HepG2 (cell line): ENCODE data around the gene GRK5. TPM values are rescaled to one million over a fixed set of nuclear protein-coding genes. Genes with fewer than 3 reads are reported as not detected.

Experiments
- DR1 ChIP-seq: sonication (generic); formaldehyde crosslinking; IDR thresholded peaks from 2 replicates; pipeline ENCODE4 v1.8.0; 2021; ENCODE audit warnings: mild to moderate bottlenecking, missing genetic modification reagents, inconsistent platforms
- ELF1 ChIP-seq: sonication (generic); formaldehyde crosslinking; IDR thresholded peaks from 2 replicates; pipeline ENCODE4 v1.4.0; 2020; ENCODE audit warnings: missing genetic modification reagents
- FOXA1 ChIP-seq, 2 experiments: fragments of 450-650 bp in 1 of 2; sonication (generic) in 1 of 2; formaldehyde crosslinking in 1 of 2; IDR thresholded peaks; 2 replicates each; pipeline versions ENCODE4 v1.4.0 to v1.6.1; 2016 to 2020; ENCODE audit warnings: missing genetic modification reagents in 1 of 2
- FOXM1 ChIP-seq: sonication (generic); formaldehyde crosslinking; IDR thresholded peaks from 2 replicates; pipeline ENCODE4 v1.5.0; 2020; ENCODE audit warnings: missing genetic modification reagents
- GATA4 ChIP-seq: sonication (generic); IDR thresholded peaks from 2 replicates; pipeline ENCODE4 v1.6.1; 2016; ENCODE audit warnings: antibody characterized with exemption, low read depth, borderline replicate concordance
- HMGA1 ChIP-seq: sonication (generic); formaldehyde crosslinking; conservative IDR thresholded peaks from 2 replicates; pipeline ENCODE4 v1.4.0; 2020; ENCODE audit warnings: missing genetic modification reagents
- RAD21 ChIP-seq: fragments of 450-650 bp; formaldehyde crosslinking; IDR thresholded peaks from 2 replicates; pipeline ENCODE4 v1.5.0; 2020; ENCODE audit warnings: mild to moderate bottlenecking
- SMAD9 ChIP-seq: sonication (generic); formaldehyde crosslinking; IDR thresholded peaks from 2 replicates; pipeline ENCODE4 v1.5.1; 2020; ENCODE audit warnings: mild to moderate bottlenecking, missing genetic modification reagents
- ZNF17 ChIP-seq: sonication (generic); formaldehyde crosslinking; IDR thresholded peaks from 2 replicates; pipeline ENCODE4 v1.5.0; 2020; ENCODE audit warnings: mild to moderate bottlenecking, missing genetic modification reagents
- ZNF20 ChIP-seq: sonication (generic); formaldehyde crosslinking; IDR thresholded peaks from 2 replicates; pipeline ENCODE4 v1.4.0; 2020; ENCODE audit warnings: mild to moderate bottlenecking, moderate library complexity, missing genetic modification reagents
- ZNF570 ChIP-seq: sonication (generic); formaldehyde crosslinking; IDR thresholded peaks from 2 replicates; pipeline ENCODE4 v1.4.0; 2020; ENCODE audit warnings: mild to moderate bottlenecking, missing genetic modification reagents, borderline replicate concordance
- polyA plus RNA-seq, 8 experiments: library from polyadenylated mRNA; depleted of rRNA in 3 of 8; stranded (reverse) in 7 of 8; unstranded in 1 of 8; fragments of >200 nt; fragmentation: Illumina TruSeq in 4 of 8; extraction: Trizol in 4 of 8; gene quantifications; 2 replicates each; pipeline versions ENCODE4 v1.2.1 to v1.2.3, GENCODE V29; 2011 to 2016; ENCODE audit warnings: low read depth in 4 of 8, missing spikeins in 1 of 8, mixed read lengths in 1 of 8; ENCODE audit not compliant: insufficient read depth in 1 of 8
- total RNA-seq, 5 experiments: library from RNA; depleted of rRNA; stranded (reverse); fragments of >200 nt; fragmentation: Illumina TruSeq; extraction: Trizol; gene quantifications; 2 replicates each; pipeline ENCODE4 v1.2.3, GENCODE V29; 2016; ENCODE audit warnings: low read depth in 1 of 5
- TF ChIP-seq, protein P1 (sequence below): sonication (generic); formaldehyde crosslinking; conservative IDR thresholded peaks from 2 replicates; pipeline ENCODE4 v1.4.0; 2020; ENCODE audit warnings: missing genetic modification reagents
- TF ChIP-seq, protein P2 (sequence below): sonication (generic); formaldehyde crosslinking; conservative IDR thresholded peaks from 2 replicates; pipeline ENCODE4 v1.8.0; 2022; ENCODE audit warnings: low read depth, missing genetic modification reagents
- TF ChIP-seq, protein P3 (sequence below): sonication (generic); formaldehyde crosslinking; IDR thresholded peaks from 2 replicates; pipeline ENCODE4 v1.5.1; 2020; ENCODE audit warnings: missing genetic modification reagents, mild to moderate bottlenecking, borderline replicate concordance
- TF ChIP-seq, protein P4 (sequence below): sonication (generic); formaldehyde crosslinking; IDR thresholded peaks from 2 replicates; pipeline ENCODE4 v1.4.0; 2020; ENCODE audit warnings: mild to moderate bottlenecking, missing genetic modification reagents
- TF ChIP-seq, protein P5 (sequence below): sonication (generic); formaldehyde crosslinking; IDR thresholded peaks from 2 replicates; pipeline ENCODE4 v1.4.0; 2020; ENCODE audit warnings: mild to moderate bottlenecking, low read depth, missing genetic modification reagents
- TF ChIP-seq, protein P6 (sequence below): conservative IDR thresholded peaks from 2 replicates; pipeline ENCODE4 v1.6.1; 2018; ENCODE audit warnings: missing genetic modification reagents

Gene GRK5
- total and polyA plus RNA-seq, 2 of the 13 experiments (the other 11 are each of a cell fraction or from before 2014, with no cell fraction given) = 10.4 to 12.6 TPM

DNA sequence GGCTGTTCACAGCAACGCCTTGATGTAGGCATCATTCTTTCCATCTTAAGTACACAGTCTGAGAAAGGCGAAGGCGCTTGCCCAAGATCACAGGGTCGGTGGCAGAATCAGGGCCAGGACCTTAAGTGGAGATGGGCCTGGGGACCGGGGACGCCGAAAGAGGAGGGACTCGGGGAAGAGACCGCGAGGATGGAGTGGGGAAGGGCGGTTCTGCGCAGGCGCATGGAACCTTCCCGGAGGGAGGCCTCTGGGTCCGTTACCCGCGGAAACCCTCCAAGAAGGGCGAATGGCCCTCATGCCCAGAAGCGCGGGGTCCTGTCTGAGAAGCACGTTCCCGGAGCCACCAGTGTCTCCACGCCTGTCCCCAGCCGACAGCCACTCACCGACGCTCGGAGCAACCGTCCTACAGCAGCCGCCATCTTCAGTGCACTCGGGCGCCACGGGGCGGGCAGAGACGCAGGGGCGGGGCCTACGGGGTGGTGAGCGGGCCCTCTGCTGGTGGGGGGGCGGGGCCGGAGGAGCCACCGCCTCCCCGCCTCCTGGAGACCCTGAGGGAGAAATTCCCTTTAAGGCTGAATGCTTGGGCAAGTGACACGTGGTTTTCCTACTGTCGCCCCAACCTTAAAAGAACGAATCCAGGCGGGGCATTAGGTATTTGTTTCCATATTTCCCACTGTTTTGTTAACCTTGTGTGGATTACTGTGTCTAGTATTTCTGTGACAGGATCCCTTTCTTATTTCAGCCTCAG lies 28.8 kb upstream of the GRK5 start, which contains the start of gene PRDX3 (continued):
- TF ChIP-seq DR1 (CRISPR knock-in tag) = no peak
- TF ChIP-seq ZNF570 (CRISPR knock-in tag) = no peak
- no peak for TF ChIP-seq HMGA1 (CRISPR knock-in tag)
- TF ChIP-seq, protein P1, sequence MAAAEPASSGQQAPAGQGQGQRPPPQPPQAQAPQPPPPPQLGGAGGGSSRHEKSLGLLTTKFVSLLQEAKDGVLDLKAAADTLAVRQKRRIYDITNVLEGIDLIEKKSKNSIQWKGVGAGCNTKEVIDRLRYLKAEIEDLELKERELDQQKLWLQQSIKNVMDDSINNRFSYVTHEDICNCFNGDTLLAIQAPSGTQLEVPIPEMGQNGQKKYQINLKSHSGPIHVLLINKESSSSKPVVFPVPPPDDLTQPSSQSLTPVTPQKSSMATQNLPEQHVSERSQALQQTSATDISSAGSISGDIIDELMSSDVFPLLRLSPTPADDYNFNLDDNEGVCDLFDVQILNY (CRISPR knock-in tag) = peak; percentile 41; the same call in 1 of the 2 replicates
- TF ChIP-seq ELF1 = peak; percentile 58
- TF ChIP-seq, protein P2, sequence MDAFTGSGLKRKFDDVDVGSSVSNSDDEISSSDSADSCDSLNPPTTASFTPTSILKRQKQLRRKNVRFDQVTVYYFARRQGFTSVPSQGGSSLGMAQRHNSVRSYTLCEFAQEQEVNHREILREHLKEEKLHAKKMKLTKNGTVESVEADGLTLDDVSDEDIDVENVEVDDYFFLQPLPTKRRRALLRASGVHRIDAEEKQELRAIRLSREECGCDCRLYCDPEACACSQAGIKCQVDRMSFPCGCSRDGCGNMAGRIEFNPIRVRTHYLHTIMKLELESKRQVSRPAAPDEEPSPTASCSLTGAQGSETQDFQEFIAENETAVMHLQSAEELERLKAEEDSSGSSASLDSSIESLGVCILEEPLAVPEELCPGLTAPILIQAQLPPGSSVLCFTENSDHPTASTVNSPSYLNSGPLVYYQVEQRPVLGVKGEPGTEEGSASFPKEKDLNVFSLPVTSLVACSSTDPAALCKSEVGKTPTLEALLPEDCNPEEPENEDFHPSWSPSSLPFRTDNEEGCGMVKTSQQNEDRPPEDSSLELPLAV (CRISPR knock-in tag) = no peak
- TF ChIP-seq, protein P3, sequence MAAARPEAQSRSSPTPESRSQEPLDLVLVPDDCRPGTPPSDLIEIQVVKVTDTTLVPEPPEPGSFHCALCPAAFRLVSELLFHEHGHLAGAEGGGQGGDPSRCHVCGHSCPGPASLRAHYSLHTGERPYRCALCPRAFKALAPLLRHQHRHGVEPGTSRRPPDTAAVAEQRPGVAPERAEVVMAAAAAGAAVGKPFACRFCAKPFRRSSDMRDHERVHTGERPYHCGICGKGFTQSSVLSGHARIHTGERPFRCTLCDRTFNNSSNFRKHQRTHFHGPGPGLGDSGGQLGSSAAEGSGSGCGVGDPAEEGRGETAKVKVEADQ = 0 out of 2 replicates have a peak, but pooled peaks have one; percentile 30
- TF ChIP-seq ZNF20 (CRISPR knock-in tag) = no peak
- no peak for TF ChIP-seq RAD21 (CRISPR knock-in tag)
- TF ChIP-seq, protein P4, sequence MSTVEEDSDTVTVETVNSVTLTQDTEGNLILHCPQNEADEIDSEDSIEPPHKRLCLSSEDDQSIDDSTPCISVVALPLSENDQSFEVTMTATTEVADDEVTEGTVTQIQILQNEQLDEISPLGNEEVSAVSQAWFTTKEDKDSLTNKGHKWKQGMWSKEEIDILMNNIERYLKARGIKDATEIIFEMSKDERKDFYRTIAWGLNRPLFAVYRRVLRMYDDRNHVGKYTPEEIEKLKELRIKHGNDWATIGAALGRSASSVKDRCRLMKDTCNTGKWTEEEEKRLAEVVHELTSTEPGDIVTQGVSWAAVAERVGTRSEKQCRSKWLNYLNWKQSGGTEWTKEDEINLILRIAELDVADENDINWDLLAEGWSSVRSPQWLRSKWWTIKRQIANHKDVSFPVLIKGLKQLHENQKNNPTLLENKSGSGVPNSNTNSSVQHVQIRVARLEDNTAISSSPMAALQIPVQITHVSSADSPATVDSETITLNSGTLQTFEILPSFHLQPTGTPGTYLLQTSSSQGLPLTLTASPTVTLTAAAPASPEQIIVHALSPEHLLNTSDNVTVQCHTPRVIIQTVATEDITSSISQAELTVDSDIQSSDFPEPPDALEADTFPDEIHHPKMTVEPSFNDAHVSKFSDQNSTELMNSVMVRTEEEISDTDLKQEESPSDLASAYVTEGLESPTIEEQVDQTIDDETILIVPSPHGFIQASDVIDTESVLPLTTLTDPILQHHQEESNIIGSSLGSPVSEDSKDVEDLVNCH (CRISPR knock-in tag) = no peak
- no peak for TF ChIP-seq SMAD9
- no peak for TF ChIP-seq FOXA1 (IDR thresholded peaks at IDR 0.05)
- TF ChIP-seq FOXA1 (CRISPR knock-in tag; IDR thresholded peaks at IDR 0.05) = peak; percentile 9; the same call in 1 of the 2 replicates
- TF ChIP-seq, protein P5, sequence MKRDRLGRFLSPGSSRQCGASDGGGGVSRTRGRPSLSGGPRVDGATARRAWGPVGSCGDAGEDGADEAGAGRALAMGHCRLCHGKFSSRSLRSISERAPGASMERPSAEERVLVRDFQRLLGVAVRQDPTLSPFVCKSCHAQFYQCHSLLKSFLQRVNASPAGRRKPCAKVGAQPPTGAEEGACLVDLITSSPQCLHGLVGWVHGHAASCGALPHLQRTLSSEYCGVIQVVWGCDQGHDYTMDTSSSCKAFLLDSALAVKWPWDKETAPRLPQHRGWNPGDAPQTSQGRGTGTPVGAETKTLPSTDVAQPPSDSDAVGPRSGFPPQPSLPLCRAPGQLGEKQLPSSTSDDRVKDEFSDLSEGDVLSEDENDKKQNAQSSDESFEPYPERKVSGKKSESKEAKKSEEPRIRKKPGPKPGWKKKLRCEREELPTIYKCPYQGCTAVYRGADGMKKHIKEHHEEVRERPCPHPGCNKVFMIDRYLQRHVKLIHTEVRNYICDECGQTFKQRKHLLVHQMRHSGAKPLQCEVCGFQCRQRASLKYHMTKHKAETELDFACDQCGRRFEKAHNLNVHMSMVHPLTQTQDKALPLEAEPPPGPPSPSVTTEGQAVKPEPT (CRISPR knock-in tag) = peak; percentile 62; the same call in 1 of the 2 replicates
- TF ChIP-seq, protein P6, sequence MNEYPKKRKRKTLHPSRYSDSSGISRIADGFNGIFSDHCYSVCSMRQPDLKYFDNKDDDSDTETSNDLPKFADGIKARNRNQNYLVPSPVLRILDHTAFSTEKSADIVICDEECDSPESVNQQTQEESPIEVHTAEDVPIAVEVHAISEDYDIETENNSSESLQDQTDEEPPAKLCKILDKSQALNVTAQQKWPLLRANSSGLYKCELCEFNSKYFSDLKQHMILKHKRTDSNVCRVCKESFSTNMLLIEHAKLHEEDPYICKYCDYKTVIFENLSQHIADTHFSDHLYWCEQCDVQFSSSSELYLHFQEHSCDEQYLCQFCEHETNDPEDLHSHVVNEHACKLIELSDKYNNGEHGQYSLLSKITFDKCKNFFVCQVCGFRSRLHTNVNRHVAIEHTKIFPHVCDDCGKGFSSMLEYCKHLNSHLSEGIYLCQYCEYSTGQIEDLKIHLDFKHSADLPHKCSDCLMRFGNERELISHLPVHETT = no peak
- TF ChIP-seq ZNF17 (CRISPR knock-in tag) = no peak
- TF ChIP-seq GATA4 = no peak
- TF ChIP-seq FOXM1 (CRISPR knock-in tag) = no peak
